ENCODE results near the gene PEX5L.
A peak's percentile ranks its signal among the peaks of the same experiment; 100 is the strongest.
"Not testable (repeated sequence)": the region's sequence is repeated elsewhere in the genome, so short reads cannot be mapped to it uniquely, and the experiment has no call there.

The PEX5L gene

DNA sequence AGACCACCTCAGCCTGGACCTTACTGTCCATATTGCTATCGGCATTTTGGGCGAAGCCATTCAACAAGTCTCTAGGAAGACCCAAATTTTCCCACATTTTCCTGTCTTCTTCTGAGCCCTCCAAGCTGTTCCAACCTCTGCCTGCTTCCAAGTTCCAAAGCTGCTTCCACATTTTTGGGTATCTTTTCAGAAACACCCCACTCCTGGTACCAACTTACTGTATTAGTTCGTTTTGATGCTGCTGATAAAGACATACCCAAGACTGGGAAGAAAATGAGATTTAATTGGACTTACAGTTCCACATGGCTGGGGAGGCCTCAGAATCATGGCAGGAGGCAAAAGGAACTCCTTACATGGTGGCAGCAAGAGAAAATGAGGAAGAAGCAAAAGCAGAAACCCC is 28.4 kb downstream of the PEX5L start:
- not testable (repeated sequence) for DNase-seq (ENCODE audit: low spot score)

DNA sequence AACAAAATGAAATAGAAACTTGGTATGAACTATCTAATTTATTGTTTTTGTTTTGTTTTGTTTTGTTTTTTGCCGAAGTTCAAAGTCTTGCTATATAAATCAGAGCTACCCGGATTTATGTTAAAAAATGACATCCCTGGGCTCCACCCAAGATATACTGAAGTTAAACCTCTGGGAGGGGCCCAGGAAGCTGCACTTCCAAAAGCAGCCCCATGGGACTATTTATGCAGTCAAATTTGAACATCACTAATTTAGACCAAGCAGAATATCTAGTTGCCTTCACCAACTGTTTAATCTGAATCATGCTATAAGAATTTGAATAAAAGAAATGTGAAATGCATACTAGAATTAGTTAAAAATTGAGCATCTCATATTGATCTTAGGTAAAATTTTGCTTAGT is 32.2 kb downstream of the PEX5L start:
- no peak for DNase-seq (ENCODE audit: low spot score)

DNA sequence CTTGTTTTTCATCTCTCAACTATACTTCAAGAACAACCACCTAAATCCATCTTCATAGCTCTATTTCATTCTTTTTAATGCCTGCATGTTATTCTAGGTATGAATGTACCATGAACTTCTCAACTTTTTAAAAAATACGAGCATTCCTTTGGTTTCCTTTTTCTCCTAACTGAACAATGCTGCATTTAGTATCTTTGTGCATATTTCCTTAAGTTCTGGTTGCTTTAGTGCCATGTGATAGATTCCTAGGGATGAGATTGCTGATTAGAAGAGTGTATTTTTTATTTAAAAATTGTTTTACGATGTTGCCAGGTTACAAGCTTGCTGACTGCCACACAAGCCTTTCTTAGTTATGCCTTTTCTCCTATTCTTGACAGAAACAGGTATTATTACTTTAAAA is 34.7 kb downstream of the PEX5L start:
- no peak for DNase-seq (ENCODE audit: low spot score)

DNA sequence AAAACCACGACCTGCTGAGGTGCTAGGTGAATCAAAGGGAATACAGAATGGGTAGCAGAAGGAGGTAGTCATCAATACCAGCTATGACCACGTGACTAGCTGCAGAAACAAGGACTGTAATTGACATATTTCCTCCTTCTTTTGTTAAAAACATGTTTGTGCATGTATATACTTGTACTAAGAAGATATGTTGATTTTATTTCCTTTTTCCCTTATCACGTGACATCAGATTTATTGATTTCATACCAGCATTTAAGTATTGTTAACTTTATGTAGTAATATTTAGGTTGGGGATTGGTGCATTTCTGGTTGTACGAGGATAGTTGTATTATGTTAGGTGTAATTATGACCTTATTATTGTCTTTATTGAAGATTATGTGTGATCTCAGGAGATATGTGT is 36.2 kb downstream of the PEX5L start:
- no peak for DNase-seq (ENCODE audit: low spot score)

DNA sequence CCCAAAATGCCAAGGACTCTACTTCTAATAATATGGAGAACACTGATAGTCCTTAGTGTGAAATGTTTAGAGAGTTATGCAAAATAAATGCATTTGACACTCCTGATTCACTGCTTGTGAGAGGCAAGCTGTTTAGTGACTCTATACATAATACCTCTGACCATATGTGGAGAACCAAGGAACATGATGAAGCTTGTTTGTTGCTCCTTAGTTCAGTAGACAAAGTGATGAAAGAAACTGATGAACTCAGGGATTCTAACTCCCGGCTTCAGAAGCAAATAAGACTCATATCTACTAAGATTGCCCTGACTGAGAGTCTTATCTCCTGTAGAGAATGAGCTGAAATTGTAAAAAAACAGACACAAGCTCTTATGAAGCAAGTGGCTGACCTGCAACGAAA is 41.3 kb downstream of the PEX5L start:
- no peak for DNase-seq (ENCODE audit: low spot score)

DNA sequence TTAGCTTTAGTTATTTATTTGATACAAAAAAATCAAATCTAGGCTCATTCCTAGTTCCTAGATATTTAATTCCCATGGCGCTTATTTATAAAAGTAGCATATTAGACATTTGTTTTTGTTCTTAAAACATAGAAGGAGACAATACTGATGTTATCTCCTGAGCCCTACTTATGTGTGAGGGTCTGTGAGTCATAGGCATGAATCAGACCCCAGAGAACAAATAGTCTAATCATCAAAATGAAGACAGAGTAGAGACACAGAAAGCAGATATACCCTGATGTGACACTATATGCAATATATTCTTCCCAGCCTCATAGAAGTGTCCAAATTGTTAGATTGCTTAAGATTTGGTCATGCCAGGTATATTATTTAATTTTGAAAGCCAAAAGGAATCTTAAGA is 44.9 kb downstream of the PEX5L start:
- DNase-seq (ENCODE audit: low spot score), result no peak

DNA sequence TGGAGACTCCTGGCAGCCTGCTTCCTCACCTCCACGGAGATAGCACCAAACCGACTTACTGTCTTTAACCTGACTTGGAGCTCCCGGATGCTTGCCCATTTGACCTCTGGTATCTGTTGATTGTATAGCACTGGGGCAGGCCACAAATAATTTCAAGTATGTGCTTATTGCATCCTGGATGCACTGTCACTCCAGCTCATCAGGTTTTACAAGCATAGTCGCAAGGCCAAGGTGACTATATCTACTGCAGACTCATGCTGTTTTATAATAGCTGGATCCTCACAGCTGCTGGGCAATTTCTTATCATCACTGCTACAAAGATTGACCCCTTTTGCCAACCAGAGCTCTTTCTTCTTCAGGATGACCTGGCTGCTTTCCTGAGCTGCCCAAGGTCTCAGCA is 45.6 kb downstream of the PEX5L start:
- DNase-seq (ENCODE audit: low spot score), result no peak

DNA sequence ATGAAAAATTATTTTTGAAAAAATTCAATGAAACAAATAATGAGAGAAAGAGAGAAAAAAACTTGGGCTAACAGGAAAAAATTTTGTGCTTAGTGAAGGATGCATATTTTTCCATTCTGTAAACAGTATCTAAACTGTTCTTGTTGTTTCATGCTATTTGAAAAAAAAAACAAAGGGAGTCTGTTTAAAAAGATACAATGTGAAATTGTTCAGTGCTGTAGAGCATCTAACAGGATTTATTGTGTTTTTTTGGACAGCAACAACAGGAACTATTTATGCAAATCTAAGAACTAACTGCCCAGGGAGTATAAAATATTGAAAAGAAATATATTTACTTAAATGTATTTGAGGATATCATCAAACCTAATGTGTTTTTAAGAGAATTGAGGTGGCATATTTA is 55.1 kb downstream of the PEX5L start:
- DNase-seq (ENCODE audit: low spot score), result no peak

DNA sequence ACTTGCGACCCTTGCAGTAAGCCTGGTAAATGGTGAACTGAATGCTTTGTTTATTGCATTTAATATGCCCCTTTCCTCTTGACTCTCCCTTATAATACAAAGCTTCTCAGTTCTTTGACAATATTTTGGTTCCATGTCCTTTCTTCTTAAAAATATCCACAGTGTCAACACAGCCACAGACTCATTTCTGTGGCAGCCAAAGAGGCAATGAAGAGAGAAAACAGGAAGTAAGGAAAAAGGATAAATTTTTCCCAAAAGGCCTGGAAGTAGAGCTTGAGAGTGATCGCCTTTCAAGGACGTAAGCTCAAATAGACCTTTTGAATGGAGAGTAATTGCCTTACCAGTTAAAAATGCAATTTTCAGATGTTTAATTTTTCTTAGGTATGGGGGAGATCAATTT is 59.4 kb downstream of the PEX5L start:
- no peak for DNase-seq (ENCODE audit: low spot score)

DNA sequence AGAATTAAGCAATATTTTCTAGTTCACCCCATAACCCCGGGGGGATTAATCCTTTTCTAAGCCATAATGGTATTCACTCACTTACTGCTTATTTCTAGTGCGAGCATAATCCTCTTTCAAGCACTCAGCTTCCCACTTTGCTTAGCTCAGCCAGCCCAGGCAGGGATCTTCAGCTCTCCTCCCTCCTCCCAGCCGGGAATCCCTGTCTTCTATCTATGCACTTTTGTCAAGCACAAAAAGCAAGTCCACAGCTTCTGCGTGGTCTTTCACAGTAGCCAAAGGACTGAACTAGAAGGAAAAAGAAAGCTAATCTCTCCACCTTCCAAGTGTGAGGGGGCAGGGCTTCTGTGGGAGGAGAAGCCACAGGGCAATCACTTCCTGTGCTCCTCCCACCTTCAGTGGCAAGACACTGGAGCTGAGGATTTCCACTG is 62.8 kb downstream of the PEX5L start:
- DNase-seq (ENCODE audit: low spot score), result peak; percentile 7

DNA sequence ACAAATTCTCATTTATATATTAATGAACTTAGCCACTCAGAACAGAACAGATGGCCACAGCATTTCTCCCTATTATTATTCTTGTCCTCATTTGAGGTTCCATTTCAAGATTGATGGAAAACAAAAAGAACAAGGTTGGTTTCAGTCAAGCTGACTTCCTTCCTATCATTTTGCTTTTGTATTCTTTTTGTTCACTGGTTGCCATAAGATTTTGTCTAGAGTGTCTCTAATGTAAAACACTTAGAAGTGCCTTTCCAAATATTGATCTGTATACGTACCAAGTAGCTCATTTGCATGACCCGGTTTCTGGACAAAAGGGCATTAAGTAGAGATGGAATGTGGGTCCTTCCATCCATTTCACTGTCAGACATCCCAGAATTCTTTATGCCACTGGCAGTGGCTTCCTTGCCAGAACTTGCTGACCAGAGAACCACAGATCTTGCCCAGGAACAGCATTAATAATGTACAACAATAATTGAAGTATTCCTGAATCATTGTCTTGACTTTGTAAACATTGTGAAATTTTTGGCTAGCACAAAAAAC is 63.8 kb downstream of the PEX5L start:
- no peak for DNase-seq (ENCODE audit: low spot score)

DNA sequence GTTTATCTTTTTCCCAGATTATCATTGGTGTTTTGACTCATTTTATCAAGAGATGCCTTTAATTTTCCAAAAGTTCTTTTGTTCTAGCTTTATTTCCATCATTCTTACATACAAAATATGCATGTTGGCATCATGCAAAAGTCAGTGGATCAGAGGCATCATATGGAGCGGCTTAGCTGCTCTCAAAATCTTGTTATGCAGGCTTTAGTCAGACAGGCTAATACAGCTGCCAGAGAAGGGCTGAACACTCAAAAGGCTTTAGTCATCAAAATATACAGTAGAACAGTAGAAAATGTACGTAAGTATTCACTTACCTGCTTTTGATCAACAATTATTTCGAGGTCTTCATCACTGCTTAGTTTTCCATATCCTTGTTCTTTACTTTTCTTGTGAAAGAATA is 65.5 kb downstream of the PEX5L start:
- DNase-seq (ENCODE audit: low spot score), result no peak

DNA sequence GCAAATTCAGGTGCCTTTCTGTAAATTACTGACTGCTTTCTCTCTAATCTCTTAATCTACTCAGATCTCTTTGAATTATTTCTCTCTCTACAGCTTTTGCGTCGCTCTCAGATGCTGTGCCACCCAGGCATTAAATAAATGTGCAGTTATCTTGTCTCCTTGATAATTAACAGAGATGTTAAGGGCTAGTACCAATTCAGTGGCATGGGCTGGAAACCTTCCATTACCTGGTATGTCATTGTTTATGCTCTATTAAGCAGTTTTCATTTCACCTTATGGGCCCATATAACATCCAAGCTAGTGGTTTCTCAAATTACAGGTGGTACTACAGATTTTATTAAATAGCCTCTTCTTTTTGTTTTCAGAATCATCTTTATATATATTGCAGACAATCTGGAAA is 66.0 kb downstream of the PEX5L start:
- no peak for DNase-seq (ENCODE audit: low spot score)

DNA sequence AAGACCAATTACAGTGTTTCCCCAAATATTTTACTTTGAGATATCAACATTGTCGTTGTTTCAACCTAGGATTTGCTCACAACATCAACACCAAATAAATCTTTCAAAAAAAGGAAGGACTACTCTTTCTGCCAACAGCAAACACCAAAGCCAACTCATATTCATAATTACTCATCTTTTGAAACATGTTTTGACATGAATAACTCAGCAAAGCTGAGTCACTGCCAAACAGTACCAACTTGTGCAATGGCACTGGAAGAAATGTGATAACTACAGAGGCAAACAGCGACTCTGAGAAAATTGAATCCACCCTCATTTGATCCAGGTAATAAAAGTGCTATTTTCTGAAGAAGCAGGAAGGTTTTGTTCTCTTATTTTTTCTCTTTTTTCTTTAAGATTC is 67.2 kb downstream of the PEX5L start:
- no peak for DNase-seq (ENCODE audit: low spot score)

DNA sequence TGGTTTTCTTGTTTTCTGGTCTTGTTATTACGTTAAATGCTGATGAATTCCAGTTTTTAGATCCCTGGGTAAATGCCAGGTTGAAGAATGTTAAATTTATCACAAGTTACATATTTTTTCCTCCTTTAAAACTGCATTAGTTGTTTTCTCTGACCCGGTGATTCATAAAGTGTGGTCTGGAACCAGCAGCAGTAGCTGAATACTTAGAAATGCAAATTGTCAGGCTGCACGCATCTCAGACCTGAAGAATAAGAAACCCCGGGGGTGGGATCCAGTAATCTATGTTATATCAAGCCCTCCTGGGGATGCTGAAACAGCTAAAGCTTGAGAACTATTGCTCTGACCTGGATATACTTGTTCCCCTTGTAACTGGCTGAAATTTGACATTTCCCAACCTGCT is 69.1 kb downstream of the PEX5L start:
- no peak for DNase-seq (ENCODE audit: low spot score)

DNA sequence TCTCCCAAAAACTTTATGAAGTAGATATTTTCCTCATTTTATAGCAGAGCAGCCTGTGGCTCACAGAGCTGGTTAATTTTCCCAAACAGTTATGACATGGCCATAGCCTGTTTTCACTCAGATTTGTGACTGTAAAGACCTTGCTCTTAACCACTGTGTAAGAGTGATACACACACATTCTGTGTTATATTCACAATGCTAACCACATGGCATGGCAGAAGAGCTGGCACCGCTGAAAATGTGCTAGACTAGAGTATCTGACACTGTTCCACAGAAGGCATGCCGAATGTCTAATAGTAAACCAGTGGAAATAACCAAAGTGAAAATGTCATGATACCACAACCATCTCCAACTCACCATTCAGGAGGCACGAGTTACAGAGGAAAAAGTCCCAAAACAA is 71.8 kb downstream of the PEX5L start:
- no peak for DNase-seq (ENCODE audit: low spot score)

DNA sequence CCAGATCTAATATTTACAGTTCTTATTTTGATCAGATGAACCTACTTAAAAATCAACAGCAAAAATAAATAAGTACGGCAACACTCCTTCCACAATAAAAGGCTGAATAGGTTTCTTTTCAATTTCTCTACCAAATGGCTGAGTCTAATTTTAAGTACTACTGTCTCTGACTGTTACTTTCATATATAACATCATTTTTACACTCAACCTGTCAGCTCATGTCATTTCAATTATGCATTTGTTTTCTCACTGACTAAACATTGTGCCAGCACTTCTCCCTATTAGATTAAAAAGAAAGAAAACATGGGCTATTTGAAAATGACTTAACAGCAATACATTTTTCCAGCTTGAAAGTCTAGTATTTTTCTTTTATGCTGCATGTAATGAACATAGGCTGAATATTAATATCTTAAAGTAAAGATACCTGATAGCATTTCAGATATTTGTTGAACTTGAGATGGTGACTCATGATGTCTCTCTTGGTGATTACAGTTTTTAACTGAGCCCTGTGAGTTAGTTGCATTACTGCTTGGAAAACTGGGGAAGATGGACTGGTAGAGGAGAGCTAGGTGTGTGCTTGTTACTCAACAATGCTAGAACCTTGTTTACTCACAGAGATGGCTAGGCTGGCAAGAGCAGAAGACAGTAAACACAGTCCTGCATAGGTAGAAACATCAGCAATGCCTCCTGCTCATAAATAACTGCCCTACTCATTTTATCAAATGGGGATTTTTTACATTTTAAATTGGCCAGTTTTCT is 73.9 kb downstream of the PEX5L start:
- no peak for DNase-seq (ENCODE audit: low spot score)

DNA sequence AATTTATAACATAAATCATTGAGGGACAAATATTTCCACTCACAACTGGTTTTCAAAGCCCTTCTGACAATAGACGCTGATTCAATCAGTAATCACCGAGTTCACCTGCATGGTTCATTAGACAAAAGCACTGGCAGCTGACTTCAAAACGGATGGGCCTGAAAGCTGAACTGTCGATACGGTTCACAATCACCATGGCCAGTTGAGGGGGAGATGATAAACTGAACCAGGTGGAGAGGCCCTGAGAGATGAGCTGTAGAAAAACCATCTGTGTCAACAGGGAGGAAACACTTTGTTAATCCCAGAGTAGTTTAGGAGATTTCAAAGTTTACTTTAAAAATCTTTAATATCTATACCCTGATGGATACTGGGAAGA is 75.0 kb downstream of the PEX5L start:
- no peak for DNase-seq (ENCODE audit: low spot score)

DNA sequence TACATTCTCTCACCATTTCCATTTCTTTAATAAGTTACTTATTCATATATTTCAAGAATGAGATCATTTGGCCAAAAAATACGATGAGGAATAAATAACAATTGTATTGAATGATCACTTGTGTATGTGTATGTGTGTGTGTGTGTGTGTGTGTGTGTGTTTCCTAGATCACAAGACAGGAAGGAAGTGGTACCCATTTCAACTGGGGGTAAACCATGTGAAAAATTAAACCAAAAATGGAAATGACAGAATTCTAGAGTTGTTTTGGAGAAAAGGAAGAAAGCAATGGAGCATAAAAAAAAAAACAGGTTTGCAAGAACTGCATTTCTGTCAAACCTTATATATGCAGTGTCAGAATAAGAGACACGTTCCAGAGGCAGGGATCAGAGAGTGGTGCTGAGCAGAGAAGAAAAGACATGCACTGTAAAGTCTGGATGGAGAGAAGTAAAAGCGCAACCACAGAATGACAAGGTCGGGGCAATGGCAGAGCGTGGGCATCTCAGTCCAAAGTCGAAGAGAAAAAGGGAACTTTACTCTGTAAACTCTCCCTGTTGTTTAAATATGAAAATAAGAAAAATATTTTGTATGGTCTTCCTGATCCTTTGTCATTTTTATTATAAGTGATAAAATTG is 75.5 kb downstream of the PEX5L start:
- no peak for DNase-seq (ENCODE audit: low spot score)

DNA sequence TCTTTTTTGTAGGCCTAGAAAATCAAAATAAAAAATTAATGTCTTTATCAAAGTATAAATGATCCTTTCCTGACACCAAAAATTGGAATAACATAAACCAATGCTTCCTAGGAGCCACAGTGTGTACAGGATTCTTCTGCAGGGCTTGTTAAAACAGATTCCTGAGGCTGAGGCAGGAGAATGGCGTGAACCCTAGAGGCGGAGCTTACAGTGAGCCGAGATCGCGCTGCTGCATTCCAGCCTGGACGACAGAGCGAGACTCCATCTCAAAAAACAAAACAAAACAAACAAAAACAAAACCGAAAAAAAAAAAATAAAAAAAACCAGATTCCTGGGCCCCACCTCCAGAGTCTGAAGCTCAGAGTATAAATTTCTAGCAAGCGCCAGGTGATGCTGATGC is 78.0 kb downstream of the PEX5L start:
- no peak for DNase-seq (ENCODE audit: low spot score)

DNA sequence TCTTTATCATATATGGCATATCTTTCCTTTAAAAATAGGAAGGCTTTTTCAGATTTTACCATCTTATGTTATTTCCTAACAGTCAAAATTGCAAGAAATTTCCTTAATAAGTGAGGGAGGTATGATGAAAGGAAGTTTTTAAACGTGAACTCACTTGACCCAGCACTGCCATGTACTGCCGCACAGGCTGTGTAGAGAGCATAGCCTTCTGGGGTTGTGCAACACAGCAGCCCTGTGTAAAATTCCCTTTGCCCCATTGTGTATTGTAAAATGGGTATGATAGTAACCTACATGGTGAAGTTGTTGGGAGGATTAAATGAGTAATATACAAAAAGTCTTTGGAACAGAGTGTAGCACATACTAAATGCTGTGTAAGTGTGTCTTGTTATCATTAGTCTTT is 78.6 kb downstream of the PEX5L start:
- DNase-seq (ENCODE audit: low spot score), result no peak

DNA sequence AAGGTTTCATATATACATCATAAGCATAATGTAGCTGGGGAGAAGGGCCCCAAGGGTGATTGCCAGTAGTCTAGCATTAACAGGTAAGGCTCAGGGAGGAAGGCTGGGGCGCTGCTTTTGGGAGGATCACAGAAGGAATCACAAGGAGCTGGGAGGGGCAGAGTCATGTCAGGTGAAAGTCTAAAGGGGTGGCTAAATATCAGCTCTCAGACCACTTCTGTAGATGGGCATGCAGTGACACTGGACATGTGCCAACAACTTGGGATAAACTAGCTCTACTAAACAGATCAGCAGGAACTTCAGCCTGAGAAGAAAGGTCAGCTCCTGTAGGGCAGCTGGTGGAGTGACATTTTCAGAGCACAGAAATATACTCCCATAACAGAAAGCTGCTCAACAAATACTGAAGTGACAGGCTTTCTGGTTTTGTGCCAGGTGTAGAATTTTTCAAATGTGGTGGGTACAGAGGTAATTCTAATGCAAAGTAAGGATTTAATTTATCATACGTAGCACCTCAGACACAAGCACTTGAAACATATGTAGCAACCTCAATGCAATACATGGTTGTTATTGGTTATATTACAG is 79.4 kb downstream of the PEX5L start:
- DNase-seq (ENCODE audit: low spot score), result no peak

DNA sequence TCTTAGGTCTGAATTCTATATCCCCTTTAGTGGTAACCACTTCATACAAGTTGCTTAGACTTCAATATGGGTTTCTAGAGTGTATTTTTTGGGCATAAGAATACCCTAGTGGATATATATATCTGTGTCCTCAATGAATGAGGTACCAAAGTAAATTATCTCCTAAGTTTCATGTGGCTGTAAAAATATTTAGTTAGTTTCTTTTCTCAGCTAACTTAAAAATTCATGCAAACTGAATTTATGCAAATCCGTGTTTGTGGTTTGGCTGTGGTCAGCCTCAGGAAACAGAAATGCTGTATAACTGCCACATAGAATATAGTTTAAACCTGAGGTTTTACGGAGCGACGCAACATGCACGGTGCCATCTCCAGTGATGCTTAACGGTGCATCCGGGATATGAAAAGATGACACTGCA is 80.3 kb downstream of the PEX5L start:
- DNase-seq (ENCODE audit: low spot score), result no peak

All from AG08396 (cell line).